DOHH2 (cell line): ENCODE results near the gene TMEM158.

Experiments
- H3F3A ChIP-seq: fragments of 200-600 bp; sonication (generic), shearing (Covaris generic); 2 replicates; pipeline ENCODE4 v1.6.0; 2016; ENCODE audit warnings: antibody characterized with exemption, mild to moderate bottlenecking; ENCODE audit not compliant: control insufficient read depth, insufficient read depth
- H3K27ac ChIP-seq: fragments of 200-600 bp; sonication (generic); 2 replicates; pipeline ENCODE4 v1.5.1; 2014; ENCODE audit warnings: low read depth, mild to moderate bottlenecking, low read length, moderate library complexity
- H3K27me3 ChIP-seq: fragments of 200-600 bp; sonication (generic); 2 replicates; pipeline ENCODE4 v1.6.1; 2014; ENCODE audit warnings: mild to moderate bottlenecking, low read length, mixed read lengths; ENCODE audit not compliant: control insufficient read depth
- H3K36me3 ChIP-seq: fragments of 200-600 bp; sonication (generic); 2 replicates; pipeline ENCODE4 v1.6.1; 2014; ENCODE audit warnings: mild to moderate bottlenecking, low read length, moderate library complexity, mixed read lengths; ENCODE audit not compliant: control insufficient read depth
- H3K4me1 ChIP-seq: fragments of 200-600 bp; sonication (generic); 2 replicates; pipeline ENCODE4 v1.6.1; 2014; ENCODE audit warnings: mild to moderate bottlenecking, low read length, mixed read lengths; ENCODE audit not compliant: control insufficient read depth
- H3K4me2 ChIP-seq: fragments of 200-600 bp; sonication (generic); 2 replicates; pipeline ENCODE4 v1.6.0; 2014; ENCODE audit warnings: mild to moderate bottlenecking, low read length, moderate library complexity
- H3K4me3 ChIP-seq: fragments of 200-600 bp; sonication (generic); 2 replicates; pipeline ENCODE4 v1.5.1; 2014; ENCODE audit warnings: mild to moderate bottlenecking, low read length, mixed read lengths
- H3K79me2 ChIP-seq: fragments of 200-600 bp; sonication (generic); 2 replicates; pipeline ENCODE4 v1.6.1; 2014; ENCODE audit warnings: mild to moderate bottlenecking, low read length, mixed read lengths; ENCODE audit not compliant: control insufficient read depth
- H3K9me2 ChIP-seq: fragments of 200-600 bp; sonication (generic); replicated peaks from 2 replicates; pipeline ENCODE4 v1.6.1; 2014; ENCODE audit warnings: mild to moderate bottlenecking, low read length, mixed read lengths; ENCODE audit not compliant: control insufficient read depth
- H3K9me3 ChIP-seq: fragments of 200-600 bp; sonication (generic); 2 replicates; pipeline ENCODE4 v1.6.1; 2014; ENCODE audit warnings: antibody characterized with exemption, low read length, mixed read lengths; ENCODE audit not compliant: control insufficient read depth, insufficient read depth
- H4K20me1 ChIP-seq: fragments of 200-600 bp; sonication (generic); 2 replicates; pipeline ENCODE4 v1.6.0; 2014; ENCODE audit warnings: low read depth, mild to moderate bottlenecking, antibody characterized with exemption, low read length, moderate library complexity; ENCODE audit not compliant: control insufficient read depth, insufficient read depth
- EZH2phosphoT487 ChIP-seq: fragments of 200-600 bp; sonication (generic); IDR thresholded peaks from 2 replicates; pipeline ENCODE4 v1.6.1; 2017; ENCODE audit warnings: borderline replicate concordance, mild to moderate bottlenecking, antibody characterized with exemption, low read length, moderate library complexity, mixed read lengths
- TF ChIP-seq, protein P1 (sequence below): fragments of 200-600 bp; sonication (generic); IDR thresholded peaks from one replicate; pipeline ENCODE4 v1.5.1; 2014; ENCODE audit warnings: antibody characterized with exemption, mild to moderate bottlenecking, low read depth, low read length; ENCODE audit not compliant: poor library complexity, severe bottlenecking

The TMEM158 gene

GRCh38 chr3:45232521-45232920, 6.4 kb upstream of the TMEM158 start:
- H3K9me3 ChIP-seq: peaks cover 4% of the 10 kb centered on the region; the same call in 1 of the 2 replicates
- H3K27me3 ChIP-seq: peaks cover 16% of the 10 kb centered on the region
- H3K27ac ChIP-seq: no peak overlapping the region
- H3K36me3 ChIP-seq: no peaks in the 10 kb centered on the region
- TF ChIP-seq EZH2phosphoT487: no peak
- TF ChIP-seq, protein P1, sequence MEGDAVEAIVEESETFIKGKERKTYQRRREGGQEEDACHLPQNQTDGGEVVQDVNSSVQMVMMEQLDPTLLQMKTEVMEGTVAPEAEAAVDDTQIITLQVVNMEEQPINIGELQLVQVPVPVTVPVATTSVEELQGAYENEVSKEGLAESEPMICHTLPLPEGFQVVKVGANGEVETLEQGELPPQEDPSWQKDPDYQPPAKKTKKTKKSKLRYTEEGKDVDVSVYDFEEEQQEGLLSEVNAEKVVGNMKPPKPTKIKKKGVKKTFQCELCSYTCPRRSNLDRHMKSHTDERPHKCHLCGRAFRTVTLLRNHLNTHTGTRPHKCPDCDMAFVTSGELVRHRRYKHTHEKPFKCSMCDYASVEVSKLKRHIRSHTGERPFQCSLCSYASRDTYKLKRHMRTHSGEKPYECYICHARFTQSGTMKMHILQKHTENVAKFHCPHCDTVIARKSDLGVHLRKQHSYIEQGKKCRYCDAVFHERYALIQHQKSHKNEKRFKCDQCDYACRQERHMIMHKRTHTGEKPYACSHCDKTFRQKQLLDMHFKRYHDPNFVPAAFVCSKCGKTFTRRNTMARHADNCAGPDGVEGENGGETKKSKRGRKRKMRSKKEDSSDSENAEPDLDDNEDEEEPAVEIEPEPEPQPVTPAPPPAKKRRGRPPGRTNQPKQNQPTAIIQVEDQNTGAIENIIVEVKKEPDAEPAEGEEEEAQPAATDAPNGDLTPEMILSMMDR: no peak
- no peaks in the 10 kb centered on the region for H3K9me2 ChIP-seq
- H4K20me1 ChIP-seq: no peaks in the 10 kb centered on the region
- no peak overlapping the region for H3K4me3 ChIP-seq
- no peaks in the 10 kb centered on the region for H3F3A ChIP-seq
- H3K79me2 ChIP-seq: no peaks in the 10 kb centered on the region
- no peaks in the 10 kb centered on the region for H3K4me1 ChIP-seq
- H3K4me2 ChIP-seq: no peak overlapping the region

DNA sequence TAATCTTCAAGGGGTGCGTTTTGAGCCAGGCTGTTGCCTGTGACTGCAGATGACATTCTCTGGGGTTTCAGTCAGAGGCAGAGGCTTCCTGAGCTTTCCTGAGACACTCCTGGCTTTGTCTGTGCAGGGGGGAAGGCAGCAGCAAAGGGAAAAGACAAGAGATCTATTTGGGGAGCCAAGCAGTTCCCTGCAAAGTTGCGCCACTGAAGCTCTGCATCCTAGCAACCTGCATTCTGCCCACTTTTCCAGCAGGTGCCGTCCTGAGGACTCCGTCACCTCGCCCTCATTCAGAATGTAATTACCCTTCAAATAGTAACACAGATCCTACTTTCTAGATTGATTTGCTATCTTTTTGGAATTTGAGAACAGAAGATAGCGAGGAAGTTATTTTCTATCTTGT, 1.9 kb upstream of the TMEM158 start:
- Histone ChIP-seq H3K79me2 (no peaks in the 10 kb centered on the region), H3K4me2 (no peak overlapping the region), H3K36me3 (no peaks in the 10 kb centered on the region), H3K9me3 (no peaks in the 10 kb centered on the region), H3K4me3 (no peak overlapping the region), H3K4me1 (no peaks in the 10 kb centered on the region), H3K27ac (no peak overlapping the region), H3K27me3 (peaks cover 46% of the 10 kb centered on the region), H4K20me1 (no peaks in the 10 kb centered on the region), H3F3A (no peaks in the 10 kb centered on the region), H3K9me2 (no peaks in the 10 kb centered on the region)
- TF ChIP-seq, protein P1: no peak
- TF ChIP-seq EZH2phosphoT487: no peak

DNA sequence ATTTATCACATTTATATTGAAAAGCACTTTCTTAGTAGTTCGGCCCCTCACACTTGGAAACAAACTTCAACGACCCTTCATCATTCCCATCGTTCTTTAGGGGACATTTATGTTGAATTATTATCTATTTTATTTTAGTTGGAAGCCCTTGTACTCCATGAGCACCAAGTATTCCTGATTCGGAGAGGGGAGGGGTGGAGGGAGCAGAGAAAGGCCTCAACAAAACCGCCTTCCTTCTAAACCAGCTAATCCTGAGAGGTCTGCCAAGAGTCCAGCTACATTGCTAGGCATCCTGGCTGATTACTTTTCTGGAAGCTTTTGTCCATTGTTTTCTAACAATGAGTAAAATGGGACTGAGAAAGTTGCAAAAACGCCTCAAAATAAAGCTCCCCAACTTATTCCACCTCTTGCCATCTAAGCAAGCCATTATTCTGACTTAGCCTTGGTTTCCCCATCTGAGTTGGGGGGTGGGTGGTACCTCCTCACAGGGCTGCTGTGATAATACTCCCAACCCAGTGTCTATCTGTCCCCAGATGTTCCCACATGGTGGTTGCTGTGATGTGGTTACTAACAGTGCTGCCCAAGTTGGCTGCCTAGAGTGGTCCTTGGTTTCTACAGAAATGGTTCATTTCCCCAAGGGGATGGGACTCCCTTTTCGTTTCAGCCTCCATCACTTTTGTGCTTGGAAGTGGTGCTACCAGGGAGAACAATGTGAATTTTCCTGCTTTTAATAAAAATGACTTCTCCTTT, 1.2 kb upstream of the TMEM158 start:
- H3F3A ChIP-seq: no peaks in the 10 kb centered on the region
- no peaks in the 10 kb centered on the region for H3K9me2 ChIP-seq
- TF ChIP-seq, protein P1: no peak
- no peak for TF ChIP-seq EZH2phosphoT487
- no peak overlapping the region for H3K4me2 ChIP-seq
- H3K36me3 ChIP-seq: no peaks in the 10 kb centered on the region
- H3K4me1 ChIP-seq: no peaks in the 10 kb centered on the region
- no peaks in the 10 kb centered on the region for H3K9me3 ChIP-seq
- H3K27me3 ChIP-seq: peaks cover 49% of the 10 kb centered on the region
- no peaks in the 10 kb centered on the region for H3K79me2 ChIP-seq
- H3K4me3 ChIP-seq: no peak overlapping the region
- H3K27ac ChIP-seq: no peak overlapping the region
- H4K20me1 ChIP-seq: no peaks in the 10 kb centered on the region
